Fibroblast of lung (primary cell): ENCODE data around the gene ELMO1.

Experiments
- CTCF ChIP-seq, 2 donors: IDR thresholded peaks in 1 of 2; conservative IDR thresholded peaks in 1 of 2; 1 replicate in 1 of 2; 2 replicates in 1 of 2; pipeline ENCODE4 v1.5.1; 2011 to 2012; ENCODE audit warnings: low read length in 2 of 2, control low read depth in 1 of 2, inconsistent platforms in 1 of 2, low read depth in 1 of 2, mild to moderate bottlenecking in 1 of 2
- EZH2 ChIP-seq: IDR thresholded peaks from 2 replicates; pipeline ENCODE4 v1.5.1; 2012; ENCODE audit warnings: low read length, control low read depth, mild to moderate bottlenecking; ENCODE audit errors: missing control alignments

DNA sequence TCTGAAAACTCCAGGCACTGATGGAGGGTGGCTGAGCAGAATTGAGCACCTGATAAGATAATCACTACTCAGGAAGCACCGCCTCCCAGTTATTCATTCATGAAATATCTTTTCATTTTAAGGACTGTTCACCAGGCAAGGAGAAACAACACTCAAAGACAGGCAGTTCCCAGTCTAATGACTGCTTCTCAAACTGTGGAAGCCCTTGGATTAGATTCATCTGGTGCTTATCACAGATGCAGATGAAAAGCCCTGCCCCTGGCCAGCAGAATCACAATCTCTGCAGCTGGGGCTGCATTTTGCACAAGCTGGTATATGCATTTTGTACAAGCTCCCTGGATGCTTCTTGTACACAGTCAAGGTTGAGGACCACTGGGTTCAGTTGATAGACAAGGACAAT is 109.7 kb downstream of the ELMO1 start:
- TF ChIP-seq CTCF (conservative IDR thresholded peaks at IDR 0.05 in 1 of 2, IDR thresholded peaks at IDR 0.05 in 1 of 2; ENCODE audit: low read depth in 1 of 2, low read length in 2 of 2) = no peak
- no peak for TF ChIP-seq EZH2
